PC-3 (cell line): ENCODE results near the gene UBL7. TPM values are rescaled to one million over a fixed set of nuclear protein-coding genes. Genes with fewer than 3 reads are reported as not detected.

ENCODE experiments used
- ATAC-seq: fragments of 200-7000 bp; cut with Tn5 transposase; 2 replicates; pipeline ENCODE4 v1.9.1; 2020; ENCODE audit warnings: mild to moderate bottlenecking, moderate library complexity
- BruUV-seq: library from RNA; stranded (reverse); fragments of 400-500 nt; replicated peaks from 2 replicates; lab custom pipeline; 2021; lab: Mats Ljungman, UMichigan
- CTCF ChIA-PET: fragments of 300-600 bp; sonication (Branson Sonifier 250); formaldehyde crosslinking; loops from one replicate; lab custom pipeline; 2022; ENCODE audit warnings: antibody characterized with exemption; lab: Charles Lee
- POLR2A ChIA-PET: fragments of 300-600 bp; sonication (Branson Sonifier 250); formaldehyde crosslinking; loops from one replicate; lab custom pipeline; 2022; ENCODE audit warnings: antibody characterized with exemption; ENCODE audit not compliant: unreplicated experiment; lab: Charles Lee
- DNase-seq: peaks from one replicate; pipeline ENCODE4 v3.0.0-alpha.2; 2015
- H2AFZ ChIP-seq: fragments of 300-600 bp; sonication (generic); 2 replicates; pipeline ENCODE4 v1.6.0; 2016; ENCODE audit warnings: antibody characterized with exemption, low read length
- H3F3A ChIP-seq: fragments of 300-600 bp; sonication (generic); one replicate; pipeline ENCODE4 v1.6.0; 2017; ENCODE audit warnings: antibody characterized with exemption, low read length, control low read depth, mild to moderate bottlenecking; ENCODE audit not compliant: unreplicated experiment
- H3K27ac ChIP-seq: fragments of 300-600 bp; sonication (generic); 2 replicates; pipeline ENCODE4 v1.5.1; 2016; ENCODE audit warnings: mild to moderate bottlenecking, low read length
- H3K27me3 ChIP-seq: fragments of 300-600 bp; sonication (generic); 2 replicates; pipeline ENCODE4 v1.6.1; 2016; ENCODE audit warnings: low read length, mixed read lengths
- H3K36me3 ChIP-seq: fragments of 300-600 bp; sonication (generic); 2 replicates; pipeline ENCODE4 v1.6.1; 2016; ENCODE audit warnings: low read depth, mixed run types, low read length, mixed read lengths
- H3K4me1 ChIP-seq: fragments of 300-600 bp; sonication (generic); 2 replicates; pipeline ENCODE4 v1.5.1; 2016; ENCODE audit warnings: low read length; ENCODE audit not compliant: insufficient read depth
- H3K4me2 ChIP-seq: fragments of 300-600 bp; sonication (generic); 2 replicates; pipeline ENCODE4 v1.6.0; 2016; ENCODE audit warnings: low read length
- H3K4me3 ChIP-seq: fragments of 300-600 bp; sonication (generic); 2 replicates; pipeline ENCODE4 v1.5.1; 2016; ENCODE audit warnings: mild to moderate bottlenecking, low read length, mixed read lengths
- H3K79me2 ChIP-seq: fragments of 300-600 bp; sonication (generic); 2 replicates; pipeline ENCODE4 v1.6.1; 2017; ENCODE audit warnings: low read length, mixed read lengths
- H3K9ac ChIP-seq: fragments of 300-600 bp; sonication (generic); 2 replicates; pipeline ENCODE4 v1.6.0; 2016; ENCODE audit warnings: mild to moderate bottlenecking, low read length
- H3K9me2 ChIP-seq: fragments of 300-600 bp; sonication (generic); replicated peaks from 2 replicates; pipeline ENCODE4 v1.6.1; 2016; ENCODE audit warnings: mixed run types, low read length, mixed read lengths
- H3K9me3 ChIP-seq: fragments of 300-600 bp; sonication (generic); 2 replicates; pipeline ENCODE4 v1.6.1; 2016; ENCODE audit warnings: low read length, mixed read lengths
- H4K20me1 ChIP-seq: fragments of 300-600 bp; sonication (generic); 2 replicates; pipeline ENCODE4 v1.6.1; 2016; ENCODE audit warnings: low read length, mixed read lengths
- CTCF ChIP-seq: fragments of 300-600 bp; sonication (generic); conservative IDR thresholded peaks from 2 replicates; pipeline ENCODE4 v1.5.1; 2017; ENCODE audit warnings: antibody characterized with exemption, low read depth, mild to moderate bottlenecking, low read length
- EZH2 ChIP-seq: fragments of 300-600 bp; sonication (generic); IDR thresholded peaks from one replicate; pipeline ENCODE4 v1.6.1; 2017; ENCODE audit warnings: antibody characterized with exemption, mild to moderate bottlenecking, low read length; ENCODE audit not compliant: unreplicated experiment
- EZH2phosphoT487 ChIP-seq: fragments of 300-600 bp; sonication (generic); IDR thresholded peaks from 2 replicates; pipeline ENCODE4 v1.6.1; 2018; ENCODE audit warnings: mild to moderate bottlenecking, antibody characterized with exemption, low read length, borderline replicate concordance
- intact Hi-C: fragments of 100-400 bp; cut with micrococcal nuclease; formaldehyde crosslinking; loops from 2 replicates; pipeline ENCODE4 v1.9.0; 2023
- total RNA-seq: library from RNA; depleted of rRNA; stranded (reverse); fragments of >200 nt; gene quantifications from 2 replicates; pipeline ENCODE4 v1.2.3, GENCODE V29; 2014

UBL7 gene
- total RNA-seq, 1 experiment from 2014 or later, result 57.1 TPM

DNA sequence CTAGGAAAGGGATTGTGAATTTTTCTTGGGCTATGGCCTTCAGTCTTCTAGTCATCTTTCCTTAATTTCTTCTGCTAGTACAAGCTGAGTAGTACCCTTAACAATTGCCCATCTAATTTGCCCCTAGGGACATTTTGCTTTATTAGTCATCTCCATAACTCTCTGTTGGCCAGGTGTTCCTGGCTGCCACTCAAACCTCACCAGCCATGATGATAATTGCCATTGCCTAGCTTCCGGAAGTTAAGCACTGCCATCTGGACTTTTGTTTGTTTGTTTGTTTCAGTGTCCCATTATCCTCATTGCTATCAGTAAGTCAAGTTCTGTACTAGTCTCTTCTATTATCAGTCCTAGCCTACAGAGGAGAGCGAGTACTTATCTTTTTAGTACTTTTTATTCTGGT, 36.6 kb upstream of the UBL7 start:
- Histone ChIP-seq H3F3A (no peaks in the 10 kb centered on the region), H3K9me3 (no peaks in the 10 kb centered on the region), H2AFZ (0 out of 2 replicates have a peak overlapping the region, but pooled peaks have one; percentile 14), H3K9ac (no peak overlapping the region), H3K79me2 (no peaks in the 10 kb centered on the region), H3K4me3 (no peak overlapping the region), H3K4me1 (peaks cover 14% of the 10 kb centered on the region), H3K27me3 (no peaks in the 10 kb centered on the region), H4K20me1 (no peaks in the 10 kb centered on the region), H3K27ac (peak overlapping the region; percentile 64), H3K36me3 (no peaks in the 10 kb centered on the region), H3K4me2 (peak overlapping the region; percentile 43), H3K9me2 (no peaks in the 10 kb centered on the region)
- no TSS peak for BruUV-seq
- ATAC-seq (peak; percentile 92), DNase-seq (peak; percentile 96)
- intact Hi-C loops, result loop anchor here (2.0 kb wide), 1 partner anchor 45 kb away; no protein-coding TSS in a partner anchor
- TF ChIP-seq CTCF (no peak), EZH2 (no peak), EZH2phosphoT487 (no peak)
- POLR2A ChIA-PET, result no interaction called here
- CTCF ChIA-PET, result interaction anchor here (0.7 kb wide), 1 partner anchor 696 kb away, joined by 3 read pairs; no protein-coding TSS in a partner anchor

- Histone ChIP-seq H3K9me2 (no peaks in the 10 kb centered on the region), H3K27me3 (no peaks in the 10 kb centered on the region), H3K27ac (peak overlapping the region; percentile 64; the same call in 1 of the 2 replicates), H3F3A (no peaks in the 10 kb centered on the region), H3K4me3 (no peak overlapping the region), H3K4me1 (peaks cover 14% of the 10 kb centered on the region), H3K79me2 (no peaks in the 10 kb centered on the region), H3K36me3 (no peaks in the 10 kb centered on the region), H4K20me1 (no peaks in the 10 kb centered on the region), H3K4me2 (no peak overlapping the region), H3K9me3 (no peaks in the 10 kb centered on the region), H3K9ac (no peak overlapping the region), H2AFZ (no peak overlapping the region)
- ChIA-PET CTCF (interaction anchor here (0.5 kb wide), 1 partner anchor 129 kb away, joined by 3 read pairs; the partner anchor contains the start of gene CYP11A1), POLR2A (no interaction called here)
- ATAC-seq, result no peak
- no TSS peak for BruUV-seq
- TF ChIP-seq EZH2, result no peak
- no peak for TF ChIP-seq CTCF
- no peak for TF ChIP-seq EZH2phosphoT487
- intact Hi-C loops, result loop anchor here (2.0 kb wide), 1 partner anchor 46 kb away; no protein-coding TSS in a partner anchor
- no peak for DNase-seq
Measured at GRCh38 chr15:74496648-74497047, 35.7 kb upstream of the UBL7 start.

DNA sequence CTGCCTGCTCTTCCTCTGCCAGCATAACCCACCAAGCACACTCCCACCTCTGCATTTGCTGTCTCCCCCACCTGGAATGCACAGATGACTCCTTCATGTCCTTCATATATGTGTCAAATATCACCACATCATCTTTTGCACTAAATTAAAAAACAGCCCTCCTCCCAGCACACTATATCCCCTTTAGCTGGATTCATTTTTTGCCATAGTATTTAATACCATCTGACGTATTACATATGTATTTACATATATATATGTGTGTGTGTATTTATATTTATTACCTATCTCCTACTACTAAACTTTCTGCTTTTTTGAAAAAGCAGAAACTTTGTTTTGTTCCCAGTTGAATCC, 29.4 kb upstream of the UBL7 start:
- H3K4me2 ChIP-seq, result no peak overlapping the region
- intact Hi-C loops, result no loop called here
- no peaks in the 10 kb centered on the region for H3K27me3 ChIP-seq
- no peaks in the 10 kb centered on the region for H3F3A ChIP-seq
- no peaks in the 10 kb centered on the region for H4K20me1 ChIP-seq
- no peaks in the 10 kb centered on the region for H3K9me2 ChIP-seq
- ChIA-PET POLR2A (no interaction called here), CTCF (no interaction called here)
- ATAC-seq (no peak), DNase-seq (no peak)
- no peaks in the 10 kb centered on the region for H3K9me3 ChIP-seq
- BruUV-seq, result no TSS peak
- TF ChIP-seq CTCF (no peak), EZH2phosphoT487 (no peak), EZH2 (no peak)
- H3K79me2 ChIP-seq, result no peaks in the 10 kb centered on the region
- H3K27ac ChIP-seq, result no peak overlapping the region
- 0 out of 2 replicates have a peak, but pooled peaks cover 3% of the 10 kb centered on the region for H3K4me1 ChIP-seq
- H3K4me3 ChIP-seq, result no peak overlapping the region
- no peak overlapping the region for H3K9ac ChIP-seq
- no peak overlapping the region for H2AFZ ChIP-seq
- no peaks in the 10 kb centered on the region for H3K36me3 ChIP-seq
